ENCODE measurements around the gene CDK13.
A peak's percentile ranks its signal among the peaks of the same experiment; 100 is the strongest.

The CDK13 gene

DNA sequence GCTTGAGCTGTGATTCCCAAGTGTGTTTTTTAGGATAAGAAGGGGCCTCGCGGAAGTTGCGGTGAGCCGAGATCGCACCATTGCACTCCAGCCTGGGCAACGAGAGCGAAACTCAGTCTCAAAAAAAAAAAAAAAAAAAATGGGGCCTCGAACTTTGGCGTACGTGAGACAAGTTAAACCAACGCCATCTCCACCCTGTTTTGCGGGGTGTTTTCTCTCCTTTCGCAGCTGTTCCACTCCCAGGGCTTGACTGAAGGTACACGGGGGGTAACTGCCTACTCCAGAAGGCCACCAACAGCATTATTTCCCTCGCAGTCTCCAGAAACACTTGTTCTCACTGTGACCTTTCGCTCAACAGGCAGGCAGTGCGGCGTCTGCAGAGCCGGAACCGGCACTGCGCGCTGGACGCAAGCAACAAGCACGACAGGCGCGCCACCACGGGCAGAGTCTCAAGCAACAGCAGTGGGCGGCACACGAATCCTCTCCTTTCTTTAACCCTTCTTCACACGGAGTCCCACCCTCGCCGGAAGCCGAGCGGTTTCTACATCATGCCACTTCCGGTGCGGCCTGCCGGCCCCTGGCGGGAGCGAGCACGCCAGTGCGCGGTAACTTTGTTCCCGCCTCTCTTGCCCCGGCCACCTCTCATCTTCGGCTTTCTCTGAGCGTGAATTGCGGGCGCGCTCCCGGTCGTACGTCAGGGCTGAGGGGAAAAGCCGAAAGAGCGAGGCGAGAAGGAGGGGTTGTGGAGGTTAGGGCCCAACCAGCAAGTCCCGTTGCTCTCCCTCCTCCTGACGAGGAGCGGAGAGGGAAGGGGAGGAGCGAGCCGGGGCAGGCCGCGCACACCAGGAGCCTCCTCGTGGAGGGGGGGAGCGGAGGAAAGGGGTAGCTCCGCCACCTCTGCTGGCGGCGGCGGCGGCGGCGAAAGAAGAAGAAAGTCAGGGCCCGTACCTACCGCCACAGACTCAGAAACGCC lies 814 bp upstream of the CDK13 start:
- peak; percentile 94 to 96 for DNase-seq (ENCODE audit: low read depth in 1 of 2, low spot score in 1 of 2)

GRCh38 chr7:39950473-39951225 lies 593 bp downstream of the CDK13 start:
- peak; percentile 4 to 6 for DNase-seq (ENCODE audit: low read depth in 1 of 2, low spot score in 1 of 2)

DNA sequence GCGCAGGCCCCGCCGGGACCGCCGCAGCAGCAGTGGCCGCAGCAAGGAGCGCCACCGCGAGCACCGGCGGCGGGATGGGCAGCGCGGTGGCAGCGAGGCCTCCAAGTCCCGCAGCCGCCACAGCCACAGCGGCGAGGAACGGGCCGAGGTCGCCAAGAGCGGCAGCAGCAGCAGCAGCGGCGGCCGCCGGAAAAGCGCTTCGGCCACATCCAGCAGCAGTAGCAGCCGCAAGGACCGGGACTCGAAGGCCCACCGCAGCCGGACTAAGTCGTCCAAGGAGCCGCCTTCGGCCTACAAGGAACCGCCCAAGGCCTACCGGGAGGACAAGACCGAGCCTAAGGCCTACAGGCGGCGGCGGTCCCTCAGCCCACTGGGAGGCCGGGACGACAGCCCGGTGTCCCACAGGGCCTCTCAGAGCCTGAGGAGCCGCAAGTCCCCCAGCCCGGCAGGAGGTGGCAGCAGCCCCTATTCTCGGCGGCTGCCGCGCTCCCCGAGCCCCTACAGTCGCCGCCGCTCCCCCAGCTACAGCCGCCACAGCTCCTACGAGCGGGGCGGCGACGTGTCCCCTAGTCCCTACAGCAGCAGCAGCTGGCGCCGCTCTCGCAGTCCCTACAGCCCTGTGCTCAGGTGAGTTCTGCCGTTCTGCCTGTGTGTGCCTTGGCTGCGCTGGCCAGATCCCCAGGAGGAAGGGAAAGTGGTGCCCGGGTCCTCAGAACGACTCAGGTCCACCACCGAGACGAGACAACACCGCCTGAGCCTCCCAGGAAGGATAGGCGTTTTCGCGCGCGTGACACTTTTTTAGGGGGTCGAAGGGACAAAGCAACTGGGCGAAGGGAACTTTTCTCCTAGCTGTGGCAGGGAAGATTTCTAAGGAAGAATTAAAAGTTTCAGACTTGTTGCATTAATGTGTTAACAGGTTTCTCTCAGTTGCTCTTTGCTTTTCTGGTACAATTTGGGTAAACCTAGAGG lies 1.5 kb downstream of the CDK13 start:
- DNase-seq (ENCODE audit: low read depth in 1 of 2, low spot score in 1 of 2) = peak; percentile 32 to 40

GRCh38 chr7:39952374-39952773 lies 2.3 kb downstream of the CDK13 start:
- no peak for DNase-seq (ENCODE audit: low read depth in 1 of 2, low spot score in 1 of 2)

GRCh38 chr7:39952803-39953202 lies 2.7 kb downstream of the CDK13 start:
- DNase-seq (ENCODE audit: low read depth in 1 of 2, low spot score in 1 of 2) = no peak

- DNase-seq (ENCODE audit: low read depth in 1 of 2, low spot score in 1 of 2) = no peak
Observed at GRCh38 chr7:39954694-39955093, 4.6 kb downstream of the CDK13 start.

DNA sequence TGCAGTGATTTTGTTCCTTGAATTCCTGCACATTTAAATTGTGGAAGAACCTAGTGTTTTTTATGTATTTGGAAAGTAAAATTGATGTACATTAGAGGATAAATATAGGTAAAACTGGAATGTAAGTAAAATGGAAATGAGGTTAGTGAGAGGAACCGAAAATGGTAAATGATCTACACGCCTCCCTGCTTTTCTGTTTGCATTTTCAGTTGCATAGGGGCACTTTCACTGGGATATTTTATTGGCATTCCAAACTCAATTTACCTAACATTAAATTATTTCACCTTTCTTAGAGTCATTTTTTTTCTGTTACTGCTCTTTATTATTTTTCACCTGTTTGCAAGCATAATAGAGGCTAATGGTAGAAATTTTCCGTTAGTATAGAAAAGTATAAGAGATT lies 8.0 kb downstream of the CDK13 start:
- no peak for DNase-seq (ENCODE audit: low read depth in 1 of 2, low spot score in 1 of 2)

GRCh38 chr7:39967406-39968161 lies 17.5 kb downstream of the CDK13 start:
- DNase-seq (ENCODE audit: low read depth in 1 of 2, low spot score in 1 of 2) = no peak

- no peak for DNase-seq (ENCODE audit: low read depth in 1 of 2, low spot score in 1 of 2)
Observed at GRCh38 chr7:39969431-39969830, 19.4 kb downstream of the CDK13 start.

DNA sequence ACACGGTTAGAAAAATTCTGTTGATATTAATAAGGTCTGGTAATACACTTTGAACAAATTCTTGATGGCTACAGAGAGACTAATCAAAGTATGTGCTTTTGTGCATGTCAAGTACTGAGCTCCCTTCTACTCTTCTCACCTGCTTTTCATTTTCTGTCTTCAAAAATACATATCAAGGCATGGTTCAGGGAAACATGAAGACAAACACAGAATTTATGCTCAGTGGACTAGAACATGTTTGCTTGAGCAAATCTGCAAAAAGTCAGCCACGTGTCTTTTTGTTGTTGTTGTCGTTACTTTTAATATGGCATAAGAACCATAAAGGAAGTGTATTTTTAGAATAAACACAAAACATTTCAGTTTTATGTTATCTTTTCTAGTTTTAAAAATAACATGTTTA lies 21.9 kb downstream of the CDK13 start:
- DNase-seq (ENCODE audit: low read depth in 1 of 2, low spot score in 1 of 2) = no peak

- DNase-seq (ENCODE audit: low read depth in 1 of 2, low spot score in 1 of 2) = no peak
Observed at GRCh38 chr7:39973801-39974200, 23.7 kb downstream of the CDK13 start.

GRCh38 chr7:39978230-39978934 lies 28.3 kb downstream of the CDK13 start:
- DNase-seq (ENCODE audit: low read depth in 1 of 2, low spot score in 1 of 2) = no peak

- DNase-seq (ENCODE audit: low read depth in 1 of 2, low spot score in 1 of 2) = no peak
Observed at GRCh38 chr7:39979406-39980073, 29.5 kb downstream of the CDK13 start.

DNA sequence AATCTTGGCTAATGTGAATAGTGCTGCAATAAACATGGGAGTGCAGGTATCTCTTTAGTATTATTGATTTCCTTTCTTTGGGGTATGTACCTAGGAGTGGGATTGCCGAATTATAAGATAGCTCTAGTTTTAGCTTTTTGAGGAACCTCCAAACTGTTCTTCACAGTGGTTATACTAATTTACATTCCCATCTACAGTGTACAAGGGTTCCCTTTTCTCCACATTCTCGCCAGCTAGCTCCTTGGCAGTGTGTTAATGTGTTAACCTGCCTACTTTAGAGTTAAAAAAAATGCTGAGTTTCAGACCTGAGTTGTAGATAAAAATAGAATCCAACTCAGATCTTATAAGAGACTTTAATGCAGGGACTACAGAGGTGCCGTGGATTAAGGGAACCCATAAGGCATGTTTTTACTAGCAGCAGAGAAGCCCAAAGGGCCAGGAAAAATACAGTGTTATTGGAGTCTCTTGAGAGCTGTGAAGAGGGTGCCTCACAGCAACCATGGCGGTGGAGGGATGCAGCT lies 35.4 kb downstream of the CDK13 start:
- no peak for DNase-seq (ENCODE audit: low read depth in 1 of 2, low spot score in 1 of 2)

GRCh38 chr7:39987641-39988347 lies 37.7 kb downstream of the CDK13 start:
- no peak for DNase-seq (ENCODE audit: low read depth in 1 of 2, low spot score in 1 of 2)

GRCh38 chr7:40000734-40001315 lies 50.8 kb downstream of the CDK13 start:
- no peak for DNase-seq (ENCODE audit: low read depth in 1 of 2, low spot score in 1 of 2)

DNA sequence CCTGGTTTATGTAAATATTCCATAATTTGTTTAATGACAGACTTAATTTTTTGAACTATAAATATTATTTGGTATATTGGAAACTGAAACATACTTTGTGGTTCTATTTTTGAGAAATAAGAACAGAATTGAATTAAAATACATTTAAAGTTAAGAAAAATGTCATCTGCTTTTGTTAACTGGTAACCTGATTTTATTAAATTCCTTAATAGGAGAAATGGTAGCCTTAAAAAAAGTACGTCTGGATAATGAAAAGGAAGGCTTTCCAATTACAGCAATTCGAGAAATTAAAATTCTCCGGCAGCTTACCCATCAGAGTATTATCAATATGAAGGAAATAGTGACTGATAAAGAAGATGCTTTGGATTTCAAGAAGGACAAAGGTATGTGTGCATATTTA lies 51.6 kb downstream of the CDK13 start:
- no peak for DNase-seq (ENCODE audit: low read depth in 1 of 2, low spot score in 1 of 2)

DNA sequence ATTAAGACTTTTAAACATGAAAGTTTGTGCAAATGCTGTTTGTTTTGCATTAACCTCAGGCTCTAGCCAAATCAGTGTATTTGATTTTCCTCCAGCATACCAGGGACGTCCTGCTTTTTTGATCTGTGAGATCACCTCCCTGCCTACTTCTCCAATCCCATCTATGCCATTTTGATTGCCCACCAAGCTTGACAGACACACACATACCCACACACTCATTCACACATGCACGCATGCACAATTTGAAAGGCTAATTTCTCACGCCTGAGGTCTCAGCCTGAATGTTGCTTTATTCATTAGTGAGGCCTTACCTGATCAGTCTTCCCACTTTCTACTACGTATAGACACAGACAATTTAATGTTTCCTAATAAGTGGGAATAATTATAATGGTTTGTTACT lies 53.5 kb downstream of the CDK13 start:
- no peak for DNase-seq (ENCODE audit: low read depth in 1 of 2, low spot score in 1 of 2)

Measured in activated CD4-positive, alpha-beta T cell treated with anti-CD3 and anti-CD28 coated beads, Interleukin-2, amount 50 U/mL, for 24 hours (primary cell).